ENCODE data around the gene DNAJB11.
"Not testable (repeated sequence)": the region's sequence is repeated elsewhere in the genome, so short reads cannot be mapped to it uniquely, and the experiment has no call there.

GRCh38 chr3:186586245-186586644, 15.7 kb downstream of the DNAJB11 start:
- TF ChIP-seq EZH2 (IDR thresholded peaks at IDR 0.05; ENCODE audit: insufficient read depth, poor library complexity, severe bottlenecking); EZH2phosphoT487 (IDR thresholded peaks at IDR 0.05; ENCODE audit: insufficient read depth, low read depth): not testable (repeated sequence)

Measured in GM23248 (cell line).